ENCODE results near the gene TNPO2.

The TNPO2 gene

DNA sequence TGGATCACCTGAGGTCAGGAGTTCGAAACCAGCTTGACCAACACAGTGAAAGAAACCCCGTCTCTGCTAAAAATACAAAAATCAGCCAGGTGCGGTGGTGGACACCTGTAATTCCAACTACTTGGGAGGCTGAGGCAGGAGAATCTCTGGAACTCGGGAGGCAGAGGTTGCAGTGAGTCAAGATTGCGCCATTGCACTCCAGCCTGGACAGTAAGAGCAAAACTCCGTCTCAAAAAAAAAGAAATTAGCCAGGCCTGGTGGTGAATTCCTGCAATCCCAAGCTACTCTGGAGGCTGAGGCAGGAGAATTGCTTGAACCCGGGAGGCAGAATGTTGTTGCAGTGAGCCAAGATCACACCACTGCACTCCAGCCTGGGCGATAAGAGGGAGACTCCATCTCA is 15.1 kb downstream of the TNPO2 start:
- in situ Hi-C loops (cut with HindIII; ENCODE audit: low sequenced_read_pairs): no loop called here
- no peak for DNase-seq (ENCODE audit: low read depth, low spot score)
- no peak overlapping the region for H3K4me3 ChIP-seq (ENCODE audit: low read depth, low read length)
- TF ChIP-seq, protein P1, sequence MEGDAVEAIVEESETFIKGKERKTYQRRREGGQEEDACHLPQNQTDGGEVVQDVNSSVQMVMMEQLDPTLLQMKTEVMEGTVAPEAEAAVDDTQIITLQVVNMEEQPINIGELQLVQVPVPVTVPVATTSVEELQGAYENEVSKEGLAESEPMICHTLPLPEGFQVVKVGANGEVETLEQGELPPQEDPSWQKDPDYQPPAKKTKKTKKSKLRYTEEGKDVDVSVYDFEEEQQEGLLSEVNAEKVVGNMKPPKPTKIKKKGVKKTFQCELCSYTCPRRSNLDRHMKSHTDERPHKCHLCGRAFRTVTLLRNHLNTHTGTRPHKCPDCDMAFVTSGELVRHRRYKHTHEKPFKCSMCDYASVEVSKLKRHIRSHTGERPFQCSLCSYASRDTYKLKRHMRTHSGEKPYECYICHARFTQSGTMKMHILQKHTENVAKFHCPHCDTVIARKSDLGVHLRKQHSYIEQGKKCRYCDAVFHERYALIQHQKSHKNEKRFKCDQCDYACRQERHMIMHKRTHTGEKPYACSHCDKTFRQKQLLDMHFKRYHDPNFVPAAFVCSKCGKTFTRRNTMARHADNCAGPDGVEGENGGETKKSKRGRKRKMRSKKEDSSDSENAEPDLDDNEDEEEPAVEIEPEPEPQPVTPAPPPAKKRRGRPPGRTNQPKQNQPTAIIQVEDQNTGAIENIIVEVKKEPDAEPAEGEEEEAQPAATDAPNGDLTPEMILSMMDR (IDR thresholded peaks at IDR 0.05; ENCODE audit: low read depth, low read length): no peak

DNA sequence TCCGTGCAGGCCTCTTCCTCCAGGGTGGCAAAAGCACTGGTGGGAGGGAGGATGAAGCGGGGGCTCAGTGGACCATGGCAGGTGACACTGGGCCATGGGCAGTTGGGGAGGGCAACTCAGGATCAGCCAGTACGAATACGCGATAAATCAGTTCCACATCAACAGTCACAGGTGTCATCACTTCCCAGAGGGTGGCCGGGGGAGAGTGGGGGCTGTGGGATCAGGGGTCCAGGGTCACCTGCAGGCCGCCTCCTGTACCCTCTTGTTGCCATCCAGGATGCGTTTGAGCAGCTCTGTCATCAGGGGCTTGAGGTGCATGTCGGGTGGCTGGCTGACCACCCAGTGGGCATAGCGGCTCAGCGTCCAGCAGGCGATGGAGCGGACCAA is 17.4 kb downstream of the TNPO2 start:
- DNase-seq (ENCODE audit: low read depth, low spot score): no peak
- H3K4me3 ChIP-seq (ENCODE audit: low read depth, low read length): no peak overlapping the region
- TF ChIP-seq, protein P1 (IDR thresholded peaks at IDR 0.05; ENCODE audit: low read depth, low read length): no peak
- in situ Hi-C loops (cut with HindIII; ENCODE audit: low sequenced_read_pairs): no loop called here

DNA sequence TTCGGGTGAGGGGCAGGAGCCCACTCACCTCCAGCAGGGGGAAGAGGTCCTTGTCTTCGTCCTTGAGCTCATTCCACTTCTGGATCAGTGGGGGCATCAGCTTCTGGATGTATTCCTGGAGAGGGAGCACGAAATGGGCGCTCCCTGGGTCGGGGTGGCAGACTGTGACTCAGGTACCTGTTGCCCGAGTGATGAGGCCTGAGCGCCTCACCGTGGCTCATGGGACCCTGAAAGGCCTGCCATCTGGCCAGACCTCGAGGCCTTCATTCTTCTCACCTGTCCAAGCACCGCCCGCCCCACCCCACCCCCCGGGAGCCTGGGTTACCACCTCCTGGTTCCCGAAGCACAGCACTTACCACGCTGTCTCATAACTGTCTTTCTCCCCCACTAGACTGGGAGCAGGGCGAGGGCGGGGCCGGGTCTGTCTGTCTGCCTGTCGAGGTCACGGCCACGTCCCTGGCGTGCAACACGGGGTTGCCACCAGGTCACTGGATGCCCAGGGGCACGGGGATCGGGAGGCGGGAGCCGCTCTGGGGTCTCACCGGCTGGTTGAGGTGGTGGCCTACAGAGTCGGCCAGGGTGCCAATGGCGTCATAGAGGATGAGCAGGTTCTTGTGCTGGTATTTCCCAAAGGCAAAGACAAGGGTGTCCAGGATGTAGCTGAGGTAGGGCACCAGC is 17.9 kb downstream of the TNPO2 start:
- no peak for DNase-seq (ENCODE audit: low read depth, low spot score)
- H3K4me3 ChIP-seq (ENCODE audit: low read depth, low read length): no peak overlapping the region
- TF ChIP-seq, protein P1 (IDR thresholded peaks at IDR 0.05; ENCODE audit: low read depth, low read length): no peak
- in situ Hi-C loops (cut with HindIII; ENCODE audit: low sequenced_read_pairs): no loop called here

DNA sequence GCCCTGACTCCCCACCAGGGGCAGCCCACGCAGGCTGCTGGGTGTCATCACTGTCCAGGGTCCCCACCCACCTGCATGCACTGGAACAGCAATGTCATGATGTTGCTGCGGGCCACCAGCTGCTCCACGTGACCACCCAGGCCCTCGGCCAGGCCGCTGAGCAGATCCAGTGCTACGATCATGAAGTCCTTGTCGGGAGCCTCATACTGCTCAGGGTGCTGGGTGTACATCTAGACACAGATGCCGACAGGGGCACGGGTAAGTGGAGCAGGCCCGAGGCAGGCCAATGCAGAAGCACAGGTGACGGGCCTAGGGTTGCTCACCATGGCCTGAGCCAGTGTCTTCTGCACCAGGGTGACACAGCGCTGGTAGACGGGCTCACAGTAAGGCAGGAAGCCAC is 18.6 kb downstream of the TNPO2 start:
- H3K4me3 ChIP-seq (ENCODE audit: low read depth, low read length): no peak overlapping the region
- in situ Hi-C loops (cut with HindIII; ENCODE audit: low sequenced_read_pairs): no loop called here
- TF ChIP-seq, protein P1 (IDR thresholded peaks at IDR 0.05; ENCODE audit: low read depth, low read length): no peak
- no peak for DNase-seq (ENCODE audit: low read depth, low spot score)

DNA sequence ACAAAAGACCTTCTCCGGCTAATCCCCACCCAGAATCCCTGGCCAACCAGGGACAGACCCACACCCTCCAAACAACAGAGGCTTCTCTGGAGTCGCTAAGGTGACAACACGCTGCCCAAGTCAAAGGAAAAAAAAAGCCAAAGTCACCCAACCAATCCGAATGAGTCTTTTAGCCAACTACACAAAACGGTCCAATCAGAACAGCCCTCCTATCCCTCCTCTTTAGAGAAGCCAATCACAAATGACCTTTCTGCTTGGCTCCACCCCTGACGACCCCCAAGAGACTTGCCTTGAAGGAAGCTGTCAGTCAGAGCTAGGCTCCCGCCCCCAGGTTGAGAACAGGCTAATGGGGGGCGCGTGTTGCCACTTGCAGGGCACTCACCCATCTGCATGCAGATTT is 20.7 kb downstream of the TNPO2 start:
- in situ Hi-C loops (cut with HindIII; ENCODE audit: low sequenced_read_pairs): no loop called here
- no peak overlapping the region for H3K4me3 ChIP-seq (ENCODE audit: low read depth, low read length)
- peak; percentile 25 for DNase-seq (ENCODE audit: low read depth, low spot score)
- TF ChIP-seq, protein P1 (IDR thresholded peaks at IDR 0.05; ENCODE audit: low read depth, low read length): no peak

DNA sequence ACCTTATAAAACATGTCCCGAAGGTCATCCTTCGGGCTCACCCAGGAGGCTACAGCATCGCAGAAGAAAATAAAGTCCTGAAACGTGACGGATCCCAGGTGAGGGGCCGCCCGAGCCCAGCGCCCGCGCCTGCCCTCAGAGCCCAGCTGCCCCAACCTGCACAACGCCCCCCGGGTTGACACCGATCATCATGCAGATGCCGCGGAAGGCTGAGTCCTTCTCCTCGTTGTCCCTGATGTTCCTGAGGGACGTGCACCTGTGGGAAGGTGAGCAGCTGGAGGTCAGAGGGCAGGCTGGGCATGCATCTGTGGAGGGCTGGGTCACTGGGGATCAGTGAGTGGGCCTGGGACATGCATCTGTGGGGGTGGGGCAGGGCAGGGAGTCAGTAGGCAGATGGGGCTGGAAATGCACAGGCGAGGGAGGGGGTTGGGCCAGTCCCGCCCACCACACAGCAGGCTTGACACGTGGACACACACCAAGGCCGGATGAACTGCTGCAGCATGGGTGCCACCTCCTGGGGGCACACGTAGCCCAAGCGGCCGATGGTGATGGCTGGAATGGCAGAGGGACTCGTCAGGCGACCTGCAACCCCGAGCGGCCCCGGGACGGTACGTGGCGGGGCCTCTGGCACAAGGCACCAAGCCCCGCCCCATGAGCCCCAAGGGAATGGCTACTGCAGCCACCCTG is 22.0 kb downstream of the TNPO2 start:
- in situ Hi-C loops (cut with HindIII; ENCODE audit: low sequenced_read_pairs): no loop called here
- no peak for DNase-seq (ENCODE audit: low read depth, low spot score)
- no peak overlapping the region for H3K4me3 ChIP-seq (ENCODE audit: low read depth, low read length)
- TF ChIP-seq, protein P1 (IDR thresholded peaks at IDR 0.05; ENCODE audit: low read depth, low read length): no peak

Measured in astrocyte of the spinal cord (primary cell).